ENCODE results near the gene CMSS1. TPM values are rescaled to one million over a fixed set of nuclear protein-coding genes. Genes with fewer than 3 reads are reported as not detected.

Gene CMSS1
- total RNA-seq, 1 experiment from 2014 or later: 98.6 TPM

GRCh38 chr3:99948467-99949089 is 130.9 kb downstream of the CMSS1 start:
- intact Hi-C loops (cut with micrococcal nuclease; ENCODE audit: unreplicated experiment): no loop called here
- ChIA-PET POLR2A (ENCODE audit: low non-redundant PET) (no interaction called here), CTCF (interaction anchor here (0.6 kb wide), 1 partner anchor 1622 kb away, joined by 3 read pairs; no protein-coding TSS in a partner anchor)
- Histone ChIP-seq H3K4me3 (ENCODE audit: low read depth, low read length, poor library complexity, severe bottlenecking) (no peak overlapping the region), H3K27ac (ENCODE audit: low read depth, low read length, poor library complexity, severe bottlenecking) (no peak overlapping the region), H3K36me3 (ENCODE audit: insufficient read depth, low read length, poor library complexity, severe bottlenecking) (no peaks in the 10 kb centered on the region), H3K4me1 (ENCODE audit: insufficient read depth, low read length, poor library complexity, severe bottlenecking) (peaks cover 12% of the 10 kb centered on the region), H3K27me3 (replicated peaks; ENCODE audit: insufficient read depth, low read depth, low read length, poor library complexity) (no peaks in the 10 kb centered on the region), H3K9me3 (ENCODE audit: low read depth, low read length, poor library complexity, severe bottlenecking) (no peaks in the 10 kb centered on the region)
- BruUV-seq (replicated peaks): no TSS peak
- no peak for DNase-seq (ENCODE audit: low spot score)
- no peak for TF ChIP-seq EZH2 (IDR thresholded peaks at IDR 0.05; ENCODE audit: borderline replicate concordance, low read depth, low read length, poor library complexity, severe bottlenecking)
- TF ChIP-seq, protein P1, sequence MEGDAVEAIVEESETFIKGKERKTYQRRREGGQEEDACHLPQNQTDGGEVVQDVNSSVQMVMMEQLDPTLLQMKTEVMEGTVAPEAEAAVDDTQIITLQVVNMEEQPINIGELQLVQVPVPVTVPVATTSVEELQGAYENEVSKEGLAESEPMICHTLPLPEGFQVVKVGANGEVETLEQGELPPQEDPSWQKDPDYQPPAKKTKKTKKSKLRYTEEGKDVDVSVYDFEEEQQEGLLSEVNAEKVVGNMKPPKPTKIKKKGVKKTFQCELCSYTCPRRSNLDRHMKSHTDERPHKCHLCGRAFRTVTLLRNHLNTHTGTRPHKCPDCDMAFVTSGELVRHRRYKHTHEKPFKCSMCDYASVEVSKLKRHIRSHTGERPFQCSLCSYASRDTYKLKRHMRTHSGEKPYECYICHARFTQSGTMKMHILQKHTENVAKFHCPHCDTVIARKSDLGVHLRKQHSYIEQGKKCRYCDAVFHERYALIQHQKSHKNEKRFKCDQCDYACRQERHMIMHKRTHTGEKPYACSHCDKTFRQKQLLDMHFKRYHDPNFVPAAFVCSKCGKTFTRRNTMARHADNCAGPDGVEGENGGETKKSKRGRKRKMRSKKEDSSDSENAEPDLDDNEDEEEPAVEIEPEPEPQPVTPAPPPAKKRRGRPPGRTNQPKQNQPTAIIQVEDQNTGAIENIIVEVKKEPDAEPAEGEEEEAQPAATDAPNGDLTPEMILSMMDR (conservative IDR thresholded peaks at IDR 0.05; ENCODE audit: low read depth, low read length): no peak

DNA sequence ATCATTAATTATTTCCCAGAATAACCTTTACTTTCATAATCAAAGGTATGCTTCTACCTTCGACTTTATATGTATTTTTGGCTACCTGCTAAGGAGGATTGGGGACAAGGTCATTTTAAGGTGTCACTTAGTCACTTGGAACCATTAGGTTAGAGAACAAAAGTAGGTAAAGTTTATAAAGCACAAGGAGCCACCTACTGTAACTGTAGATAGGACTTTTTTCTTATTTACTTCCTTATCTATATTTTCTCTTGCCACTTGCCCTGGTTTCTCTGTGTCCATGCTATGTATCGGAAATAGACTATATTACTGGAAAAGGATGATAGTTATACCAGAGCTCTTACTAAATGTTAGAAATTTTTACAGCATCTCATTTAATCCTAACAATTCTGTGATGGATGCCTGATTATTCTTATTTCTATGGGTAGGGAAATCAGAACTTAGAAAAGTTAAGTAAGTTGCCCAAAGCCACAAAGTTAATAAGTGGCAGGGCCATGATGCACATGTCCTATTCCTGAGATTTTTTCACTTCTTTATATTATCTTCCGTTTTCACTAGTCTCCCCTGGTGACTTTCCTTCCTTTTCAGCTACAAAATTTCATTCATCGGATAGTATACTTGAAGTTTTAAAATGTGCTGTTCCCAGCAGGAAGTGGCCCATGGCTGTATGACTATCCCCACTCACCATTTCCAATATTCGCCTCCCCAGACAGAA is 132.5 kb downstream of the CMSS1 start:
- H3K27me3 ChIP-seq (replicated peaks; ENCODE audit: insufficient read depth, low read depth, low read length, poor library complexity): no peaks in the 10 kb centered on the region
- H3K36me3 ChIP-seq (ENCODE audit: insufficient read depth, low read length, poor library complexity, severe bottlenecking): no peaks in the 10 kb centered on the region
- ChIA-PET CTCF (no interaction called here), POLR2A (ENCODE audit: low non-redundant PET) (no interaction called here)
- H3K27ac ChIP-seq (ENCODE audit: low read depth, low read length, poor library complexity, severe bottlenecking): no peak overlapping the region
- H3K4me3 ChIP-seq (ENCODE audit: low read depth, low read length, poor library complexity, severe bottlenecking): no peak overlapping the region
- intact Hi-C loops (cut with micrococcal nuclease; ENCODE audit: unreplicated experiment): no loop called here
- DNase-seq (ENCODE audit: low spot score): no peak
- H3K9me3 ChIP-seq (ENCODE audit: low read depth, low read length, poor library complexity, severe bottlenecking): no peaks in the 10 kb centered on the region
- no TSS peak for BruUV-seq (replicated peaks)
- TF ChIP-seq, protein P1 (conservative IDR thresholded peaks at IDR 0.05; ENCODE audit: low read depth, low read length): no peak
- peaks cover 11% of the 10 kb centered on the region for H3K4me1 ChIP-seq (ENCODE audit: insufficient read depth, low read length, poor library complexity, severe bottlenecking)

GRCh38 chr3:99950921-99951320 is 133.3 kb downstream of the CMSS1 start:
- POLR2A ChIA-PET (ENCODE audit: low non-redundant PET): no interaction called here
- Histone ChIP-seq H3K4me1 (ENCODE audit: insufficient read depth, low read length, poor library complexity, severe bottlenecking) (peaks cover 3% of the 10 kb centered on the region), H3K9me3 (ENCODE audit: low read depth, low read length, poor library complexity, severe bottlenecking) (no peaks in the 10 kb centered on the region), H3K27ac (ENCODE audit: low read depth, low read length, poor library complexity, severe bottlenecking) (no peak overlapping the region), H3K36me3 (ENCODE audit: insufficient read depth, low read length, poor library complexity, severe bottlenecking) (no peaks in the 10 kb centered on the region), H3K27me3 (replicated peaks; ENCODE audit: insufficient read depth, low read depth, low read length, poor library complexity) (no peaks in the 10 kb centered on the region), H3K4me3 (ENCODE audit: low read depth, low read length, poor library complexity, severe bottlenecking) (no peak overlapping the region)
- no peak for DNase-seq (ENCODE audit: low spot score)
- TF ChIP-seq, protein P1 (conservative IDR thresholded peaks at IDR 0.05; ENCODE audit: low read depth, low read length): no peak
- TF ChIP-seq EZH2 (IDR thresholded peaks at IDR 0.05; ENCODE audit: borderline replicate concordance, low read depth, low read length, poor library complexity, severe bottlenecking): no peak
- no TSS peak for BruUV-seq (replicated peaks)
- intact Hi-C loops (cut with micrococcal nuclease; ENCODE audit: unreplicated experiment): no loop called here
- CTCF ChIA-PET: no interaction called here

Measured in A673 (cell line).